ENCODE data around the gene LAMA3.

The LAMA3 gene

DNA sequence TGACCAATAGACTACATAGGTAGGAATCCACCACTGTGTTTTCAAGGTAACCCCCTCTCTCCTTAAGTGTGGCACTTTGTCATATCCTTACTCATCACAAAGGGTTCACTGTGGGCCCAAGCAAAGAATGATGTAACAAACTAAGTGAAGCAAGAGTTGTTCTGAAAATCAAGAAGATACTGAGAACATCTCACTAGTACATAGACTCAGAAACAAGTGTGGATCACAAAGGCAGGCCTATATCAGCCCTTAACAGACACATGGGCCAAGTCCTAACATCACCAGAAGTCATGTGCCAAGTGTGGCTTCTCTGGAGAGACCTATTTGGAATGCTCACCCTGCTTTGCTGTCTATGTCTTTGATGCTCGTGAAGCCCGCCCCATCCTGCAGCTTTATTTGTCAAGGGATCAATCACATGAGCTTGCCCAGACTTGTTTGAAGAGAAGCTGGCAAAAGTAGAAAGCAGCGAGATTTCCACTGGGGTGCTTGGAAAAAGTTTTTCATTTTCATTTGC lies 194.1 kb downstream of the LAMA3 start:
- DNase-seq = peak in 1 of 2 experiments; percentile 52

- no peak for DNase-seq
Observed at GRCh38 chr18:23884681-23885375, 195.6 kb downstream of the LAMA3 start.

DNA sequence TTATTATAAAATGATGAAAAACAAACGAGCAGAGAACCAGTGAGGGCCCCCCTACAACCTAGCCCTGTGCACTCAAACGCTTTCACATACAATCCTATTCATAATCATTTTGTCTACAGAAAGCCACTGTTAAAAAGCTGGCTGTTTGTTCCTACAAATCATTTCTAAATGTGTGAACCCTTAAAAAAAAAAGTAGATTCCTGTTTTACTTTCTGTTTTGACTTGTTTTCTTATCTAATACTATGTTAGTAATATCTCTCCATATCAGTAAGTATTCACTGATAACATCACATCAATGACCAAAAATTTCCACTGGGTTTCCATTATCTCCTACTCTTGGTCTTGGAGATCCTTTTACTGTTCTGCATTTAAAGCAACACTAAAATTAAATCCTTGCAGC lies 196.5 kb downstream of the LAMA3 start:
- DNase-seq = no peak

GRCh38 chr18:23887035-23887434 lies 197.8 kb downstream of the LAMA3 start:
- DNase-seq = no peak

DNA sequence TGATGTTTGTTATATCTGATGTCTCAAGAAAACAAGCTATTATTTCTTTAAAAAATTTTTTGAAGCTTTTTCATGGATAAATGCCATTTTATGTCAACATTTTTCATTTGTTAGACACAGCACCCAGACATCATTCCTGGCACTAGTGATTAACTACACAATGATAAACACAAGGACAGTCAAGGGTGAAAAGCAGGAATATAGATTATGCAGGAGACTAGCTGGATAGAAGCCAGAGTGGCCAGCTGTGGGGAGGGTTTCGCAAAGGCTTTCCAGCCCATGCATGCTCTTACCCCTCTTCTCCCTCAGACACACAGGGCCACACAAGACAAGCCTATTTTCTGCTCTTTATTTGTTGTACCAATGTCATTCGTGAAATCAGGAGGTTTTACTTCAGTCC lies 198.2 kb downstream of the LAMA3 start:
- peak in 1 of 2 experiments; percentile 59 for DNase-seq

- DNase-seq = no peak
Observed at GRCh38 chr18:23888881-23889280, 199.6 kb downstream of the LAMA3 start.

- no peak for DNase-seq
Observed at GRCh38 chr18:23889907-23890306, 200.7 kb downstream of the LAMA3 start.

- DNase-seq = no peak
Observed at GRCh38 chr18:23890589-23890988, 201.3 kb downstream of the LAMA3 start.

GRCh38 chr18:23893653-23894052 lies 204.4 kb downstream of the LAMA3 start:
- DNase-seq = no peak

DNA sequence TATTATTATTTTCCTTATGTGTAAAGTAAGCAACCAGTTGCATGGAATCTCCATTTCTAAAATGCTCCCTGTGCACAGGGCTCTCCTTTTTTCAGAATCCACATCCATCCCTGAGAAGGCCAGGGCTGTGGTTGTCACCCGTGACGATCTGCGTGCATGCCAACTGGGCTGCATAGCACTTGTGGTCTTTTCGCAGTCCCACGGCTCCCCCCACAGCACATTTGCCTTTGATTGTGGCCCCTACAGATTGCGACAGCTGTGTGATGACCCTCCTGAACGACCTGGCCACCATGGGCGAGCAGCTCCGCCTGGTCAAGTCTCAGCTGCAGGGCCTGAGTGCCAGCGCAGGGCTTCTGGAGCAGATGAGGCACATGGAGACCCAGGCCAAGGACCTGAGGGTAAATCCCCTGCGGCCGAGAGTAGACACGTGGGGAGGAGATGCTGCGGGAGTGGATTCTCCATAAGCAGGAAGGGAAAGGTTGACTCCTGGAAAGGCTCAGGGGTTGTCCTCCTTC lies 205.5 kb downstream of the LAMA3 start:
- DNase-seq = no peak

DNA sequence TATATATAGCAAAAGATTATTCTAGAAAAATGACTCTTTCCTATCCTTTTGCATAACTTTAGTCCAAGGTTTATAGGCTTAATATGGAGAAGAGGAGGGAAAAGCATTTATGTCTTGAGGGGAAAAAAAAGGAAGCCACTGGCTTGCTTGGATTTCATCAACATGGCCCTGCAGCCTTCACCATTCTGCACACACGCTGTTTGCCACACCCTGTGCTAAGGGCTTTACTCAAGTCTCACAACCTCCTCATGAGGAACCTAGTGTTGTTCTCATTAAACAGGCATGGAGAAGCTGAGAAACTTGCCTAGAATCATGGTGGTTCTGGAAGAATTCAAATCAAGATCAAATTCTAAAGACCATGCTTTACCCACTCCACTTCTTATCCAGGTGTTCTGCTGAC lies 208.0 kb downstream of the LAMA3 start:
- no peak for DNase-seq

DNA sequence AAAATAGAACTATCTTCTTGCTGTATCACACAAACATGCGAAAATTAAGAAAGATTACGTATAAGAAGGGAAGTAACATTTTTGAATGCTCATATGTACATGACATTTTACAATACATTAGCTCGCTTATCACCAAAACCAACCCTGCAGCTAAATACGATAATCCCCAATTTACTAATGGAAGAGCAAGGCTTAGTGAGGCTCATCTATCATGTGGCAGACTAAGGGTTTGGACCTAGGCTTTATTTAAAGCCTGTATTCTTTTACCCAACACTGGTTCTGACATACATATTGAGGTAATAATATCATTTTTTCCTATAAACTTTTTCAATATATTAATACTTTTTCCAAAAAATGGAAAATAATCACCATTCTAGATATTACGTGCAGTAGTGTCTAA lies 208.5 kb downstream of the LAMA3 start:
- DNase-seq = no peak

DNA sequence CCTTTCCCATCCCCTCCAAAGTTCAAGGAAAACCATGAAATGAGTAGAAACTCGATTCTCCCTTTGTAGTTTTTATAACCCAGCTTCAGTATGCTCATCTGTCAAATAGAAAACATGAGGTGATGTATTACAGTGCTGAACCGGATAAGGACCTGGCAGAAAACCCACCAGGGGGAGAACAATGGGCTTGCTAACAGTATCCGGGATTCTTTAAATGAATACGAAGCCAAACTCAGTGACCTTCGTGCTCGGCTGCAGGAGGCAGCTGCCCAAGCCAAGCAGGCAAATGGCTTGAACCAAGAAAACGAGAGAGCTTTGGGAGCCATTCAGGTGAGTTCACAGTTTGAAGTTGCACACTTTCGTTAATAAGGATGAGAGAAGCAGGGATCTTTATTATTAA lies 211.7 kb downstream of the LAMA3 start:
- DNase-seq = no peak

- no peak for DNase-seq
Observed at GRCh38 chr18:23902396-23902795, 213.1 kb downstream of the LAMA3 start.

DNA sequence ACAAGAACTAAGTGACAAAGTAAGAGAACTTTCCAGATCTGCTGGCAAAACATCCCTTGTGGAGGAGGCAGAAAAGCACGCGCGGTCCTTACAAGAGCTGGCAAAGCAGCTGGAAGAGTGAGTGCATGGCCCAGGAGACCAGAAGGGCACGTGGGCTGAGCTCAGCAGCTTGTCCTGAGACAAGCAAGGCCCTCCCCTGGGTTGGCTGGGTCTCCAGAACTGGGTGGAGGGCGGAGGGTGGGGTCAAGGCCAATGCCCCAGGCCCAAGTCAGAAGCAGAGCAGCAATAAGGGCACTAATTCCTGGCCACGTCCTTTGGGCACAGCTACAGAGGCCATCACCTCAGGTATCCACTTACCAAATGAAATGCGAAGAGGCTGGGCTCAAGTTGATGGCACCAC lies 214.7 kb downstream of the LAMA3 start:
- no peak for DNase-seq

DNA sequence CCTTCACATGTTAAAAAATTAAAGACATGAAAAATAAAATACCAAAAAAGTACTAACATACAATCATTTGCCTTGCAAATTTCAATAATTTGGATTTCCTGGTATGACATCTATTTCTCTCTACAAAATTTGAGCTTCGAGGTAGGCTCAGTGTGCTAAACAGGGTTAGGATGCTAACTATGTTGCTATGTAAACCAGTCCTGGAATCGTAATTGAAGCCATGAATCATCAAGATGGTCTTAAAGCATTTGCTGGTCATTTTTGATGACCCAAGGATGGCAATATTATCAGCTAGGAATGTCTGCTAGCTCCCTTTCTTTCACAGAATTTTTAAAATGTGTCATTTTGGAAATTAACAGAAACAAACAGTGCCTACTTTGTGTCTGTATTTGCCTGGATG lies 217.4 kb downstream of the LAMA3 start:
- DNase-seq = no peak

DNA sequence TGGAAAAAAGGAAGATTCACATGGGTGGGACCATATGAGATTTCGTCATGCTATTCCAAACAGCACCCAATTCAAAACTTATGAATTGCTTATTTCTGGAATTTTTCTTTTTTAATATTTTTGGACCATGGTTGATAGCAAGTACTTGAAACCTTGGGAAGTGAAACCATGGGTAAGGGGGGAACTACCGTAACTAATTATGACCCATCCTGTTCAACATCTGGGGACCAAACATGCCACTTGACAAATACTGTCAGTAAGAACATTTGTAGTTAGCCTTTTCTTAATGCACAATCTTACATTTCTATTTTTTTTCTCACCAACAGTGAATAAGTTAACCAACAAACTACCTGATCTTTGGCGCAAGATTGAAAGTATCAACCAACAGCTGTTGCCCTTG lies 219.6 kb downstream of the LAMA3 start:
- DNase-seq = no peak

DNA sequence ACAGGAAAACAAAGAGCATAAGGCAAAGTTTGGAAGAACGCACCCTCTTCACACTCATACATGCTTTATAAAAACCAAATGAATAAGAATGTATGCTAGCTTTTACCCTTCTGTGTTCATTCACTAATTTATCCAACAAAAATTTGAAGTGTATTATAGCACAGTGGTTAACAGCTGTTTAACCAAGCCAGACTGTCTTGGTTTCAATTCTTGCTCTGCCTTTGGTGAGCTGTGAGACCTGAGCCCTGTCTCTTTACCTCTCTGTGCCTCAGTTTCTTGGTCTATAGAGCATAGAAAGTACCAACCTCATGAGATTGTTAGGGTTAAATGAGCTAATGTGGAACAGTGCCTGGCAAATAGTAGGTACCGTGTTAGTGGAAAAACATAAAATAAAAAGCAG lies 220.8 kb downstream of the LAMA3 start:
- DNase-seq = no peak

DNA sequence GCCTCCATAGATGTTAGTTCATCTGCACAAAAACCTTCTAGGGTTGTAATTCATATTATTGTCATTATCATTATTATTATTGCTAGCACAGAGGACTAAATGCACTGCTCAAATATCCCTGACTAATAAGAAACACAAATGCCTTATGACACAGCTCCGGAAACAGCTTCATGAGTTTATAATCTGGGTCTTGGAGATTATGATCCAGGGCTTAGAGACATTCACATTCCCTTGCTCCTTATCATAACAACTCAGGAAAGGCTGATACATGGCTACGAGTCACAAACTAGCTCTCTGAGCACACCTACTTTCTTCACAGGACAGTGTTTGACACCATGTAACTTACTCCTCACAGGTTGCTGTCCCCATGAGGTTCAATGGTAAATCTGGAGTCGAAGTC lies 223.1 kb downstream of the LAMA3 start:
- DNase-seq = no peak

DNA sequence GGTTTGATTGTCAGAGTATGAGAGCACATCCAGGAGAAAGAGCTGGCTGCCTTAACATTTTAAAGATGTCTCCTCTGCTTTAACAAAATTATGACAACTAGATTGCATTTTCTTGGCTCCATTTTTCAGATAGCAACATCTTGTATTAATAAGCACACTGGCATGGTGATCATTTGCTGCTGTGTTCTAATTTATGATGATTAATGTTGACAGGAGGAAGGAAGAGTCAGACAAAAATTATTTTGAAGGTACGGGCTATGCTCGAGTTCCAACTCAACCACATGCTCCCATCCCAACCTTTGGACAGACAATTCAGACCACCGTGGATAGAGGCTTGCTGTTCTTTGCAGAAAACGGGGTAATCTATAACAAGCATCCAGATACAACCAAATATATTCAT lies 227.1 kb downstream of the LAMA3 start:
- DNase-seq = no peak

DNA sequence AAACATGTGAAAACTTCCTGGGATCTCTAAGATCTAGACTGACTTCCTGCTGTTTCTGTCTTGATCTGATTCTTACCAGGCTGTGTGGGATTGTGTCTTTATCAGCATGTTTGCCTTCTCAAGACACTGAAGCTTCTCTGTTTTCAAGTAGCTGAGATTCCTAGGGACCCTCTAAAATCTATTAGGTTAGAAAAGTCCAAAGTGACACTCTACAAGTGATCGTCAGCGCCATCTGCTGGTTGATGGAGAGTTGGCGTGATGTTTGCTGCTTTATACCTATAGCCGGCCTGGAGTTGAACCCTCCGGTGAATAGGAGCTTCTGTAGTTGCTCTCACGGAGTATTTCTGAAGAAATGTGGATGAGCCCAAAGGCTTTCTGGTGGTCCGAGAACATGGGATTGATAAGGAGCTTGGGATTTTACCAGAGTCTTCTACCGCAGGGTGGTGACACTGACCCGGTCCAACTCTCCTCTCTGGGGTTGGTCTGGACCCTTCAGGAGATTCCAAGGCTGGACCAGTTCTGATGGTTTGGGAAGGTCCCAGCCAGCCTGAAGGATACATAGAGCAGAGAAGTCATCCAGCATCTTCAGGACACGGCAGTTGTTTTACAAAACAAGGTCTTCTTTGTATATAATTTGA lies 229.3 kb downstream of the LAMA3 start:
- peak; percentile 55 to 81 for DNase-seq

DNA sequence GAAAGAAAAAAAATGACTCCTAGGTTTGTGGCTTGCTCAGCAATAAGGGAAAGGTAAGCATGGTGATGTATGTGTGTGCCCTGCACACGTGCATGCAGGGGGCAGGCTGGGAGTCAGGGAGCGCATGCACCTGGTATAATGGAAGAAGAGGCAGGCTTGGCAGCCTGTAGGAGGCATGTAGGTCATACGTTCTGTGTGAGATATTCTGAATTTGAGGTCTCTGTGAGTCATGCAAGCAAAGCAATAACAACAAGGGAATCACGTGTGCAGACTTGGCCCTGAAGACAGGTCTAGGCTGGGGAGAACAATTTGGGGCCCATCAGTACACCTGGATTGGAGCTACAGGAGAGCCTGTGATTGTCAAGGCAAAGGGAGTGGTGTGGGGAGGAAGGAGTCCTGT lies 230.8 kb downstream of the LAMA3 start:
- no peak for DNase-seq

GRCh38 chr18:23921716-23922285 lies 232.5 kb downstream of the LAMA3 start:
- DNase-seq = no peak

GRCh38 chr18:23922939-23923338 lies 233.7 kb downstream of the LAMA3 start:
- no peak for DNase-seq
